ENCODE results near the gene EYA2.

Gene EYA2

DNA sequence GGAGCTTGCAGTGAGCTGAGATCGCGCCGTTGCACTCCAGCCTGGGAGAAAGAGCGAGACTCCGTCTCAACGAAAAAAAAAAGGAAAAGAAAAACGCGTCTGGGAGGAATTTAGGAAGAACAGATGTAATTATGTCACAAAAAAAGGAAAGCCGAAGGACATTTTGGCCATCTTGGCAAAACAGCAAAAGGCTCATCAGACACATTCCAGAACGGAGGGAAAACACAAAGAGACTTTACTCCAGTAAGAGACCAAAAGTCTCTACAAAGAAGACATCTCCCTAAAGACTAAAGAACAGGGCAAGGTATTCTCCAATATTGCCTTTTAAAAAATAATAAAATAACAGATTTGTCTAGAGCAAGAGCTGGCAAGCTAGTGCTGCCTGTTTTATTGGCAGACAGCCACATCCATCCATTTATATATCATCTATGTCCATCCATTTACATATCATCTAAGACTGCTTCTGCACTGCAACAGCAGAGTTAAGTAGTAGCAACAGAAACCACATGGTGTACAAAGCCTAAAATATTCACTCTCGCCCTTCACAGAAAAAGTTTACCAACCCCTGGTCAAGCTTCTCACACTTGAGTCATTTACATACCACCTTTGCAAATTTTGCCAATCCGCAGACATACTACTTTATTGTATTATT lies 328.0 kb downstream of the EYA2 start:
- H3K36me3 ChIP-seq (ENCODE audit: control insufficient read depth, insufficient read depth, low read length), result peaks cover 77% of the 10 kb centered on the region
- no peaks in the 10 kb centered on the region for H3K9me3 ChIP-seq (ENCODE audit: control insufficient read depth, low read length)
- DNase-seq, result no peak

DNA sequence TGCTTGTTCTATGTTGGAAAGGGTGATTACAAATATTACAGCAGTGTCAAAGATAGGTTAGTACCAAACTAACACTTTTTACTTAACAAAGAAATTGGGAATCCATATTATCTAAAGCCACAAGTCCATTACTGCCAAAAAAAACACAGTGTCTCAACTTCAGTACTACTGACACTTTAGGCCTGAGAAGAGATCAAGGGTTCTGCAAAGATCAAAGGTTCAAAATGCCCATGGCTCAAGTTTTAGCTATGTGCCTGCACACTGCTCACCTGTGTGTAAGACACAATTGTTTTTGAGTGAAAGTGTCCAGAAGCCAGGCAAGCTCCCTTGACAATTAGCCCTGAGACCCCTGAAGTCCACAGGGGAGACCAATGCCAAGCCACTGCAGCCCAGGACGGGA lies 329.3 kb downstream of the EYA2 start:
- Histone ChIP-seq H3K36me3 (ENCODE audit: control insufficient read depth, insufficient read depth, low read length) (peaks cover 77% of the 10 kb centered on the region), H3K27ac (ENCODE audit: insufficient read depth, low read length, poor library complexity, severe bottlenecking) (no peak overlapping the region)

More for the DNA sequence above, 328.0 kb downstream of the EYA2 start:
- H3K27ac ChIP-seq (ENCODE audit: insufficient read depth, low read length, poor library complexity, severe bottlenecking), result no peak overlapping the region
- no peaks in the 10 kb centered on the region for H3K4me1 ChIP-seq (ENCODE audit: control insufficient read depth, insufficient read depth, low read length, poor library complexity, severe bottlenecking)
- no peak overlapping the region for H3K4me3 ChIP-seq (ENCODE audit: insufficient read depth, low read depth, low read length, poor library complexity, severe bottlenecking)
- H3K27me3 ChIP-seq (replicated peaks; ENCODE audit: control insufficient read depth, insufficient read depth, low read length, poor library complexity, severe bottlenecking), result no peaks in the 10 kb centered on the region

DNA sequence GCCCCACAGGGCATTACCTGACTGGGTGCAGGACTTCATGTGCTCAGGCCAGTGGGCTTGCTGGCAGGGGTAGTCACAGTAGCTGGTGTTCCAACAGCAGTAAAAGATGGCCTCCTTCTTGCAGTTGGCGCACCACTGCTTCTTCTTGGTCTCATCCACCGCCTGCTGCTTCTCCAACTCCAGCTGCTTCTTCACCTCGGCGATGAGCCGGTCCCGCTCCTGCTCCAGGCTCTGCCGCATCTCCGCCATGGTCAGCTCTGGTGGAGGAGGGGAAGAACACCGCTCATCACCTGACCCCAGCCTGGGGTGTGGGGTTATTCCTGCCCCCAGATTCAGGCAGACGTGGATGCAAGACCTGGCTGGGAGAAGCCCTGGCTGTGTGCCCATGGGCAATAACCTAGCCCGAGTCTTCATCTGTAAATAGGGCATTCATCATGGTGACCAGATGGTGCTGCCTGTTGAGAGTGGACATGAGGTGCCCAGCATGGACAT lies 329.7 kb downstream of the EYA2 start:
- Histone ChIP-seq H3K27me3 (replicated peaks; ENCODE audit: control insufficient read depth, insufficient read depth, low read length, poor library complexity, severe bottlenecking) (no peaks in the 10 kb centered on the region), H3K27ac (ENCODE audit: insufficient read depth, low read length, poor library complexity, severe bottlenecking) (no peak overlapping the region), H3K36me3 (ENCODE audit: control insufficient read depth, insufficient read depth, low read length) (peaks cover 81% of the 10 kb centered on the region), H3K4me1 (ENCODE audit: control insufficient read depth, insufficient read depth, low read length, poor library complexity, severe bottlenecking) (no peaks in the 10 kb centered on the region), H3K4me3 (ENCODE audit: insufficient read depth, low read depth, low read length, poor library complexity, severe bottlenecking) (no peak overlapping the region), H3K9me3 (ENCODE audit: control insufficient read depth, low read length) (no peaks in the 10 kb centered on the region)
- DNase-seq, result no peak

More for the DNA sequence above, 329.3 kb downstream of the EYA2 start:
- DNase-seq, result no peak
- Histone ChIP-seq H3K4me1 (ENCODE audit: control insufficient read depth, insufficient read depth, low read length, poor library complexity, severe bottlenecking) (no peaks in the 10 kb centered on the region), H3K27me3 (replicated peaks; ENCODE audit: control insufficient read depth, insufficient read depth, low read length, poor library complexity, severe bottlenecking) (no peaks in the 10 kb centered on the region), H3K4me3 (ENCODE audit: insufficient read depth, low read depth, low read length, poor library complexity, severe bottlenecking) (no peak overlapping the region), H3K9me3 (ENCODE audit: control insufficient read depth, low read length) (no peaks in the 10 kb centered on the region)

DNA sequence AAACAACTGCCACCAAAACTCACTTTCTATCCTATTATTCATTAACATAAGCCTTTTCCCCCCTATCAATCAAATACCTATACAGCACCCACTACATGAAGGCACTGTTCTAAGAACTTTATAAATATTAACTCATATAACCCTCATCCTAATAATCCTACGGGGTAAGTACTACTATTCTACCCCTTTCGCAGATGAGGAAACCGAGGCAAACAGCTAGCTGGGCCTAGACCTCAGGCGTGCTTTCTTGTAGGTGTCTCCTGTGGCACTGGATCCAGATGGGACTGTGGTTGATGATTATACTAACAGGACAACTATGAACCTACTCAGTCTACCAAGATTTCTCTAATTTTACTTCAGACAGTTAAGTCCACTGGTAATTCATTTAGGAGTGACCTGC lies 330.2 kb downstream of the EYA2 start:
- Histone ChIP-seq H3K27me3 (replicated peaks; ENCODE audit: control insufficient read depth, insufficient read depth, low read length, poor library complexity, severe bottlenecking) (no peaks in the 10 kb centered on the region), H3K36me3 (ENCODE audit: control insufficient read depth, insufficient read depth, low read length) (peaks cover 82% of the 10 kb centered on the region), H3K27ac (ENCODE audit: insufficient read depth, low read length, poor library complexity, severe bottlenecking) (no peak overlapping the region)

DNA sequence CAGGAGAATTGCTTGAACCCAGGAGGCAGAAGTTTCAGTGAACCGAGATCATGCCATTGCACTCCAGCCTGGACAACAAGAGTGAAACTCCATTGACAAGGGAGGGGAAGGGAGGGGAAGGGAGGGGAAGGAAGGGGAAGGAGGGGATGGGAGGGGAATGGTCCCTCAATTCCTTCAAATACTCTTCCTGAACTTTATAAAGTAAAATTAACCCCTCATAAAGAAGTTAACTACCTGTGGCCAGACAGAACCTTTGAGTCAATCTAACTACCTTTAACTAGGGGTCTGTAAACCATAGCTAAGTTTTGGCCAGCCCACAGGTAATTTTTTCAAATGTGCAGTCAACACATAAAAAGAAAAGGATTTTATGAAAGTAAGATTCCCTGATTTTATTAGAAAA lies 330.8 kb downstream of the EYA2 start:
- Histone ChIP-seq H3K27ac (ENCODE audit: insufficient read depth, low read length, poor library complexity, severe bottlenecking) (no peak overlapping the region), H3K27me3 (replicated peaks; ENCODE audit: control insufficient read depth, insufficient read depth, low read length, poor library complexity, severe bottlenecking) (no peaks in the 10 kb centered on the region), H3K4me1 (ENCODE audit: control insufficient read depth, insufficient read depth, low read length, poor library complexity, severe bottlenecking) (no peaks in the 10 kb centered on the region), H3K36me3 (ENCODE audit: control insufficient read depth, insufficient read depth, low read length) (peaks cover 77% of the 10 kb centered on the region), H3K9me3 (ENCODE audit: control insufficient read depth, low read length) (no peaks in the 10 kb centered on the region), H3K4me3 (ENCODE audit: insufficient read depth, low read depth, low read length, poor library complexity, severe bottlenecking) (no peak overlapping the region)
- no peak for DNase-seq

More for the DNA sequence above, 330.2 kb downstream of the EYA2 start:
- DNase-seq, result no peak
- Histone ChIP-seq H3K4me3 (ENCODE audit: insufficient read depth, low read depth, low read length, poor library complexity, severe bottlenecking) (no peak overlapping the region), H3K4me1 (ENCODE audit: control insufficient read depth, insufficient read depth, low read length, poor library complexity, severe bottlenecking) (no peaks in the 10 kb centered on the region), H3K9me3 (ENCODE audit: control insufficient read depth, low read length) (no peaks in the 10 kb centered on the region)

DNA sequence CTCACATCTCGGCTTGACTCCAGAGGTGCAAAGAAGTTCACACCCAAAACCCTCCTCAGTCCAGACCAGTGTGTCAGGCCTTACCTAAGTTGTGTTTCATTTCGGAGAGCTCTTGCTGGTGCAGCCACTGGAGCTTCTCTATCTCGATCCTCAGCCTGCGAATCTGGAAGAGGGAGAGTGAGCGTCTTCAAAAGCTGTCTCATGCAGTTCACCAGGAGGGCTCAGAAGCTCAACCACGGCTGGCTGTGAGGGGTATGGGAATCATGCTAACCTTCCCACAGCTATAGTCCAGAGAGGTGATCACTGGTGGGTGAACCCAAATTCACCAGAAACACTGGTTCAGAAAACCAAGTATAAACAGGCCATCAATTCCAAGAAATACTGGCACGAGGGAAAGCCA lies 332.5 kb downstream of the EYA2 start:
- H3K4me1 ChIP-seq (ENCODE audit: control insufficient read depth, insufficient read depth, low read length, poor library complexity, severe bottlenecking), result no peaks in the 10 kb centered on the region
- no peak overlapping the region for H3K4me3 ChIP-seq (ENCODE audit: insufficient read depth, low read depth, low read length, poor library complexity, severe bottlenecking)
- no peak for DNase-seq
- H3K27ac ChIP-seq (ENCODE audit: insufficient read depth, low read length, poor library complexity, severe bottlenecking), result no peak overlapping the region
- H3K9me3 ChIP-seq (ENCODE audit: control insufficient read depth, low read length), result no peaks in the 10 kb centered on the region
- H3K27me3 ChIP-seq (replicated peaks; ENCODE audit: control insufficient read depth, insufficient read depth, low read length, poor library complexity, severe bottlenecking), result no peaks in the 10 kb centered on the region
- peaks cover 70% of the 10 kb centered on the region for H3K36me3 ChIP-seq (ENCODE audit: control insufficient read depth, insufficient read depth, low read length)

DNA sequence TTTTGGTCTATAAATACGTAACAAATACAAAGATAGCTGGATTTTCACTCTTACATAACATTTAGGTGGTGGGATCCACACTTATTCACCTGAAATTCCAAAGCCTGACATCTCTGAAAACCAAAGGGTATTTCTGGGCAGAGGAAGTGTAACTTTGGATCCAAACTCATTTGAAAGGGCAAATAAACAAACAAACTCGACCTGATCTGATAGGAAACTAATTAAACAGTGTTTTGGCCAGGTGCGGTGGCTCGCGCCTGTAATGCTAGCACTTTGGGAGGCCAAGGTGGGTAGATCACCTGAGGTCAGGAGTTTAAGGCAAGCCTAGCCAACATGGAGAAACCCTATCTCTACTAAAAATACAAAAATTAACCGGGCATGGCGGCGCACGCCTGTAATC lies 332.9 kb downstream of the EYA2 start:
- peaks cover 68% of the 10 kb centered on the region for H3K36me3 ChIP-seq (ENCODE audit: control insufficient read depth, insufficient read depth, low read length)
- no peaks in the 10 kb centered on the region for H3K9me3 ChIP-seq (ENCODE audit: control insufficient read depth, low read length)
- no peaks in the 10 kb centered on the region for H3K27me3 ChIP-seq (replicated peaks; ENCODE audit: control insufficient read depth, insufficient read depth, low read length, poor library complexity, severe bottlenecking)
- no peak overlapping the region for H3K27ac ChIP-seq (ENCODE audit: insufficient read depth, low read length, poor library complexity, severe bottlenecking)
- no peak overlapping the region for H3K4me3 ChIP-seq (ENCODE audit: insufficient read depth, low read depth, low read length, poor library complexity, severe bottlenecking)
- H3K4me1 ChIP-seq (ENCODE audit: control insufficient read depth, insufficient read depth, low read length, poor library complexity, severe bottlenecking), result no peaks in the 10 kb centered on the region
- no peak for DNase-seq

DNA sequence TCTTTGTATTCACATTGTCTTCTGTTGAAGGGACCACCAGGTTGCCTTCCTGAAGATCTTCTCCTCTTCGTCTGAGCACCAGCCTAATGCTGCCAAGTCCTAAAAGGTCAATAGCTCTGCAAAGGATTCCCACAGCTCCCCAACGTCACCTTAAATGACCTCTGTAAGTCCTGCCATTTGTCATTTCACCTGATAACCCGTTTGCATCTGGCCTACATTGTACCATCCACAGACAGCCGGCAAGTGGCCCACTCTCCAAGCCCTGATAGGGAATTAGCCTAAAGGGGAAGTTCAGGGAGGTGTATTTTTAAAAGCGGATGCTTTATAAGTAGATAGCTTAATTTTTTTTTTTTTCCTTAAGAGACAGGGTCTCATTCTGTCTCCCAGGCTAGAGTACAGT lies 334.0 kb downstream of the EYA2 start:
- H3K4me1 ChIP-seq (ENCODE audit: control insufficient read depth, insufficient read depth, low read length, poor library complexity, severe bottlenecking), result no peaks in the 10 kb centered on the region
- no peak overlapping the region for H3K4me3 ChIP-seq (ENCODE audit: insufficient read depth, low read depth, low read length, poor library complexity, severe bottlenecking)
- H3K36me3 ChIP-seq (ENCODE audit: control insufficient read depth, insufficient read depth, low read length), result peaks cover 72% of the 10 kb centered on the region
- DNase-seq, result no peak
- H3K27me3 ChIP-seq (replicated peaks; ENCODE audit: control insufficient read depth, insufficient read depth, low read length, poor library complexity, severe bottlenecking), result no peaks in the 10 kb centered on the region
- H3K27ac ChIP-seq (ENCODE audit: insufficient read depth, low read length, poor library complexity, severe bottlenecking), result no peak overlapping the region
- no peaks in the 10 kb centered on the region for H3K9me3 ChIP-seq (ENCODE audit: control insufficient read depth, low read length)

DNA sequence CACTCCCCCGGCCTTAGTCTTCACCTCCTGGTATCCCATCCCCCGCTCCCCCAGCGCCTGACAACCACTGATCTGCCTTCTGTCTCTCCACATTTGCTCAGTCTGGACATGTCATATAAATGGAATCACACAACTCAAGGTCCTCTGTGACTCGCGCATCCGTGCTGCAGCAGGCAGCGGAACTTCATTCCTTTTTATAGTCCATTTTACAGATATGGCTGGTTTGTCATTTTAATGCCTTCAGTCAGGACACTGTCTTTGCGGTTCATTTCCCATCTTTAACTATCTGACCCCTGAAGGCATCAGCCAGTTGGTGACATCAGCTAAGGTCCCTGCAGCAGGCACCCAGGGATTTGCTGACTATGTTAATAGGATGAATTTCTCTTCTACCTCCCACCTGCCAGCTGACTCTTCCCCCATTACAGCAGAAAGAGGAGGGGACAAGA lies 336.2 kb downstream of the EYA2 start:
- no peaks in the 10 kb centered on the region for H3K27me3 ChIP-seq (replicated peaks; ENCODE audit: control insufficient read depth, insufficient read depth, low read length, poor library complexity, severe bottlenecking)
- H3K9me3 ChIP-seq (ENCODE audit: control insufficient read depth, low read length), result no peaks in the 10 kb centered on the region
- peaks cover 72% of the 10 kb centered on the region for H3K36me3 ChIP-seq (ENCODE audit: control insufficient read depth, insufficient read depth, low read length)
- no peak overlapping the region for H3K27ac ChIP-seq (ENCODE audit: insufficient read depth, low read length, poor library complexity, severe bottlenecking)
- no peak for DNase-seq
- no peaks in the 10 kb centered on the region for H3K4me1 ChIP-seq (ENCODE audit: control insufficient read depth, insufficient read depth, low read length, poor library complexity, severe bottlenecking)
- H3K4me3 ChIP-seq (ENCODE audit: insufficient read depth, low read depth, low read length, poor library complexity, severe bottlenecking), result no peak overlapping the region

DNA sequence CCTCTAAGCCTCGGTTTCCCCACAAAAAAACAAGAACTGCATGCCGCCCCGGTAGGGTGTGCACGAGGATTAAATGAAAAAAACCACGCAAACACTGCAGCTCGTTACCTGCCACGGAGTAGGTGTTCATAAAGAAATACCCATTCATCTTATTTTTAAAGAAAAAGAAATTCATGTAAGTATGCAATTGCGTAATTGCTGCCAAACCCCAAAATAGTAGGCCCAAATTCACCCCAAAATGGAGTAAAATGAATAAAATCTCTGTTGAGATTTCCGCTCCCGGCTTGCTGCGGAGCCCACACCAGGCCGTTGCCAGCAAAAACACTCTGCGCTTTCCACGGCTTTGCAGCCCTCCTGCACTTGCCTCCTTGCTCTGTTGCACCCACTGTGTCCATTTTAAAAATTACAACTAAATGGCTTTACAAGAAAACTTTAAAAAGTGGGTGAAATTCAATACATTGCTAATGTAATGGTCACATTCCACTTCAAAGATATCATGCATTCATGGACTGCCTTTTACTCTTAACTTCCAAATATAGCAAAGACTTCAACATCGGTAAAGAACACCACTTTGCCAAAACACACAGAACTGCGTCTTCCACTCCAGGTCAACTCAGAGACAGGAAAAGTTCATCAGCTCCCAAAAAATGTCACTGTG lies 336.9 kb downstream of the EYA2 start:
- DNase-seq, result no peak
- Histone ChIP-seq H3K36me3 (ENCODE audit: control insufficient read depth, insufficient read depth, low read length) (peaks cover 74% of the 10 kb centered on the region), H3K4me1 (ENCODE audit: control insufficient read depth, insufficient read depth, low read length, poor library complexity, severe bottlenecking) (no peaks in the 10 kb centered on the region), H3K9me3 (ENCODE audit: control insufficient read depth, low read length) (no peaks in the 10 kb centered on the region), H3K27me3 (replicated peaks; ENCODE audit: control insufficient read depth, insufficient read depth, low read length, poor library complexity, severe bottlenecking) (no peaks in the 10 kb centered on the region), H3K27ac (ENCODE audit: insufficient read depth, low read length, poor library complexity, severe bottlenecking) (no peak overlapping the region), H3K4me3 (ENCODE audit: insufficient read depth, low read depth, low read length, poor library complexity, severe bottlenecking) (no peak overlapping the region)

Data from effector memory CD4-positive, alpha-beta T cell (primary cell).